AG04450 (cell line): ENCODE data around the gene SDC3. TPM values are rescaled to one million over a fixed set of nuclear protein-coding genes. Genes with fewer than 3 reads are reported as not detected.
A peak's percentile ranks its signal among the peaks of the same experiment; 100 is the strongest.

ENCODE experiments used
- CTCF ChIA-PET: fragments of 300-600, 350-600 bp; formaldehyde crosslinking; extraction: SDS; loops from one replicate; lab custom pipeline; 2022; ENCODE audit warnings: antibody characterized with exemption, inconsistent platforms; lab: Charles Lee
- POLR2A ChIA-PET: fragments of 350-600 bp; formaldehyde crosslinking; extraction: SDS; loops from one replicate; lab custom pipeline; 2021; ENCODE audit warnings: antibody characterized with exemption, inconsistent platforms; lab: Yijun Ruan, JAX
- DNase-seq: peaks from one replicate; pipeline ENCODE4 v3.0.0-alpha.2; 2011; ENCODE audit warnings: low read depth, low spot score
- H3K27ac ChIP-seq: one replicate; pipeline ENCODE4 v1.5.1; 2012; ENCODE audit warnings: low read depth, low read length, control low read depth
- H3K27me3 ChIP-seq: one replicate; pipeline ENCODE4 v1.6.0; 2012; ENCODE audit warnings: low read length; ENCODE audit not compliant: control insufficient read depth, insufficient read depth
- H3K4me3 ChIP-seq: 2 replicates; pipeline ENCODE4 v1.5.1; 2011; ENCODE audit warnings: mild to moderate bottlenecking, low read depth, low read length, control low read depth
- H3K9me3 ChIP-seq: 2 replicates; pipeline ENCODE4 v1.5.1; 2012; ENCODE audit warnings: low read length; ENCODE audit not compliant: control insufficient read depth, insufficient read depth
- polyA plus RNA-seq: library from polyadenylated mRNA; depleted of rRNA; stranded (reverse); fragments of >200 nt; gene quantifications from 2 replicates; pipeline ENCODE4 v1.2.3, GENCODE V29; 2011
- TF ChIP-seq, protein P1 (sequence below): IDR thresholded peaks from 2 replicates; pipeline ENCODE4 v1.5.1; 2011; ENCODE audit warnings: low read depth, low read length, control low read depth, inconsistent platforms

The SDC3 gene
- polyA plus RNA-seq, 1 experiment = 21.7 TPM

DNA sequence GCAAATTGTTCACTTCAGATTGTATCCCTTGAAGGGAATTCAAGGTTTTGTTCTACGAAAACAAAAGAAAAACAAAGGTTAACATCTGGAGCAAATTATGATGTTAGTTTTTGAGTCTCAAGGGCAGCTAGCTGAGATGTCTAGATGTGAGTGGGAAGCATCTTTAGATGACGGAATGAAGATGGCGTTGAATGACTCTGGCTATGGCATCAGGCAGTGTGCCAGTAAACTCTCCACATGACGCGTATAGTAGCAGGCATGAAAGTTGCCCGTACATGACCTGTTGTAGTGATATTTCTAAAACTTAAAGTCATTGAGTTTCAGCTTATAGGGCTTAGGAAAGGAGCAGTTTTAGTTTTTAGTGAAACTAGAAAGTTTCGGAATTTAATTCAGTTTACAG, 12.3 kb upstream of the SDC3 start:
- Histone ChIP-seq H3K9me3 (no peaks in the 10 kb centered on the region), H3K4me3 (no peak overlapping the region), H3K27me3 (no peaks in the 10 kb centered on the region), H3K27ac (no peak overlapping the region)
- ChIA-PET CTCF (interaction anchor here (1.0 to 9.2 kb wide), 6 partner anchors 8 to 202 kb away, joined by 4 to 78 read pairs (median 30); no protein-coding TSS in a partner anchor), POLR2A (no interaction called here)
- TF ChIP-seq, protein P1, sequence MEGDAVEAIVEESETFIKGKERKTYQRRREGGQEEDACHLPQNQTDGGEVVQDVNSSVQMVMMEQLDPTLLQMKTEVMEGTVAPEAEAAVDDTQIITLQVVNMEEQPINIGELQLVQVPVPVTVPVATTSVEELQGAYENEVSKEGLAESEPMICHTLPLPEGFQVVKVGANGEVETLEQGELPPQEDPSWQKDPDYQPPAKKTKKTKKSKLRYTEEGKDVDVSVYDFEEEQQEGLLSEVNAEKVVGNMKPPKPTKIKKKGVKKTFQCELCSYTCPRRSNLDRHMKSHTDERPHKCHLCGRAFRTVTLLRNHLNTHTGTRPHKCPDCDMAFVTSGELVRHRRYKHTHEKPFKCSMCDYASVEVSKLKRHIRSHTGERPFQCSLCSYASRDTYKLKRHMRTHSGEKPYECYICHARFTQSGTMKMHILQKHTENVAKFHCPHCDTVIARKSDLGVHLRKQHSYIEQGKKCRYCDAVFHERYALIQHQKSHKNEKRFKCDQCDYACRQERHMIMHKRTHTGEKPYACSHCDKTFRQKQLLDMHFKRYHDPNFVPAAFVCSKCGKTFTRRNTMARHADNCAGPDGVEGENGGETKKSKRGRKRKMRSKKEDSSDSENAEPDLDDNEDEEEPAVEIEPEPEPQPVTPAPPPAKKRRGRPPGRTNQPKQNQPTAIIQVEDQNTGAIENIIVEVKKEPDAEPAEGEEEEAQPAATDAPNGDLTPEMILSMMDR = no peak
- DNase-seq = no peak

DNA sequence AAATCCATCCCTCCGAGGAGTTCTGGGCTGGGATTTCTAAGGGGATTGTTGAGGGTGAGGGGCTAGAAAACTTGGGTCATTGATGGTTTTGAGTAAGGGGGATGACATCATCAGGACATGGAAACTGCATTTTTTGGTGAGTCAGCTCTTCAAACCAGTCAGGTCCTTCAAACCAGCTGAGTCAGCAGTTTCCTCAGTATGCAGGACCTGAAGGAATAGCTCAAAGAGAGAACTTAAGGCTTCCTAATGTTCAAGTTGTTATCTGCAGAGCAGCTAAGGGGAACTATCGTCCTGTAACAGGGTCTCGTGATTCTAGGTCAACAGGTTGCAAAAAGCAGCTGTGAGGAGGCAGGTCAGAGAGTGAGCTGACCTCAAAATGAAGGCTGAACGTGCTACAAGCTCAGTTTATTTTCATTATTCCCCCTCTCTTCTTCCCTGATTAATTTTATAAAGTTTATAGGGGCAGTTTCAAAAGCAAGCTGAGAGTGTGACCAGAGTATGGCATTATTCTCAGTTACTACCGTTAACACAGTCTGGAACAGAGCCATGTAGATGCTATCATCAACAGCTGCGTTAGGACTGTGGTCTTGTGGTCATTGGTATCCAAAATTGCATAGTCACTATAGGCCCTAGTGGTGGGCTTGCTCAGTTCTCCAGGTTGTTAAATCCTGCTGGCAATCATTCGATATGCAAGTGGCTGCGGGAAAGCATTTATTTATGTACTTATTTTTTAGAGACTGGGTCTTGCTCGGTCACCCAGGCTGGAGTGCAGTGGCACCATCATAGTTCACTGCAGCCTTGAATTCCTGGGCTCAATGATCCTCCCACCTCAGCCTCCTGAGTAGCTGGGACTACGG, 10.7 kb upstream of the SDC3 start:
- CTCF ChIA-PET = interaction anchor here (0.7 to 9.2 kb wide), 8 partner anchors 8 to 200 kb away, joined by 3 to 78 read pairs (median 18); no protein-coding TSS in a partner anchor
- Histone ChIP-seq H3K27me3 (no peaks in the 10 kb centered on the region), H3K27ac (no peak overlapping the region), H3K9me3 (no peaks in the 10 kb centered on the region), H3K4me3 (no peak overlapping the region)
- DNase-seq = peak; percentile 55
- TF ChIP-seq, protein P1 = peak; percentile 31; the same call in 1 of the 2 replicates
- POLR2A ChIA-PET = interaction anchor here (0.7 kb wide), 2 partner anchors 9 to 89 kb away, joined by 4 read pairs; no protein-coding TSS in a partner anchor

DNA sequence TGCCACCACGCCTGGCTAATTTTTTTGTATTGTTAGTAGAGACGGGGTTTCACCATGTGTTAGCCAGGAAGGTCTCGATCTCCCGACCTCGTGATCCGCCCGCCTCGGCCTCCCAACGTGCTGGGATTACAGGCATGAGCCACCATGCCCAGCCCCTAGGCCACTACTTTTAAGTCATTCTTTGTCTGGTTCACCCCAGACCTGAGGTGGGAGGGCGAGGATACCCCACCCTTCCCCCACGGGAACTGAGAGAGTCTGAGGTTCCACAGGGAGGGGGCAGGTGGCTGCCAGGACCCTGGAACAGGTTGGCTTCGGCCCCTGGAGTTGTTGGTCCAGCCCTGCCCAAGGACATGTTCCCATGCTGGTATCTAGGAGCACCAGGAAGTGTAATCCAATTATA, 7.7 kb upstream of the SDC3 start:
- TF ChIP-seq, protein P1 = no peak
- H3K4me3 ChIP-seq = no peak overlapping the region
- H3K27me3 ChIP-seq = no peaks in the 10 kb centered on the region
- no peaks in the 10 kb centered on the region for H3K9me3 ChIP-seq
- CTCF ChIA-PET = interaction anchor here (8.8 to 14.8 kb wide), 2 partner anchors 114 to 134 kb away, joined by 257 to 535 read pairs; no protein-coding TSS in a partner anchor
- H3K27ac ChIP-seq = no peak overlapping the region
- no peak for DNase-seq
- POLR2A ChIA-PET = no interaction called here

DNA sequence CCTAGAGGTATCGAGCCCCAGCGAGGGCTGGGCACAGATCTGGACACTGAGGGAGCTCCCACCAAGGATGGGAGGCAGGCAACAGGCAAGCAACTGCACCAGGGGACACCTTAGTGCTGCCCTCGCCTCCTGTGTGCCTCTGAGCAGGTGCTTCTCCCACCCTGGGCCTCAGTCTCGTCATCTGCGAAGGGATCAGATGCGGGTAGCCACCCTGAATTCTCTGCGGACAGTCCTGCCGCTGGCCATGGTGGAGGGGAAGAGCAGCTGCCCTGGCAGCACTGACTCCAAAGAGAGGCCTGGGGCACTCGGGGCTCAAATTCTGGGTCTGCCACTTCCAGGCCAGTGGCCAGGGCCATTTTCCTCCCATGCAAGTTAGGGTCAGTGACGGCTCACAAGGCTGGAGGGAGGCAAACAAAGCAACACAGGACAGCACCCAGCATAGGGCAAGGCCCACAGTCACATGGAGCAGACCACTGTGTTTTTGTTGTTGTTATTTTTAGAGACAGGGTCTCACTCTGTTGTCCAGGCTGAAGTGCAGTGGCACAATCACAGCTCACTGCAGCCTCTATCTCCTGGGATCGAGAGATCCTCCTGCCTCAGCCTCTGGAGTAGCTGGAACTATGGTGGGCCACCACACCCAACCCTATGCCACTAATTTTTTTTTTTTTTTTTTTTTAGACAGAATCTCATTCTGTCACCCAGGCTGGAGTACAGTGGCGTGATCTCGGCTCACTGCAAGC, 7.1 kb upstream of the SDC3 start:
- no peaks in the 10 kb centered on the region for H3K9me3 ChIP-seq
- no peak for DNase-seq
- H3K27ac ChIP-seq = no peak overlapping the region
- ChIA-PET CTCF (interaction anchor here (8.8 to 14.8 kb wide), 2 partner anchors 114 to 133 kb away, joined by 257 to 535 read pairs; no protein-coding TSS in a partner anchor), POLR2A (interaction anchor here (1.8 kb wide), 1 partner anchor 106 kb away, joined by 5 read pairs; no protein-coding TSS in a partner anchor)
- H3K4me3 ChIP-seq = no peak overlapping the region
- TF ChIP-seq, protein P1 = no peak
- no peaks in the 10 kb centered on the region for H3K27me3 ChIP-seq
